NCI-H446 treated with DMSO at 0.1 percent for 48 hours (cell line): ENCODE measurements around the gene NSUN3.
A peak's percentile ranks its signal among the peaks of the same experiment; 100 is the strongest.
"Not testable (repeated sequence)": the region's sequence is repeated elsewhere in the genome, so short reads cannot be mapped to it uniquely, and the experiment has no call there.

Experiments
- DNase-seq: peaks from one replicate; lab custom pipeline; 2025; lab: John Stamatoyannopoulos, UW

The NSUN3 gene

DNA sequence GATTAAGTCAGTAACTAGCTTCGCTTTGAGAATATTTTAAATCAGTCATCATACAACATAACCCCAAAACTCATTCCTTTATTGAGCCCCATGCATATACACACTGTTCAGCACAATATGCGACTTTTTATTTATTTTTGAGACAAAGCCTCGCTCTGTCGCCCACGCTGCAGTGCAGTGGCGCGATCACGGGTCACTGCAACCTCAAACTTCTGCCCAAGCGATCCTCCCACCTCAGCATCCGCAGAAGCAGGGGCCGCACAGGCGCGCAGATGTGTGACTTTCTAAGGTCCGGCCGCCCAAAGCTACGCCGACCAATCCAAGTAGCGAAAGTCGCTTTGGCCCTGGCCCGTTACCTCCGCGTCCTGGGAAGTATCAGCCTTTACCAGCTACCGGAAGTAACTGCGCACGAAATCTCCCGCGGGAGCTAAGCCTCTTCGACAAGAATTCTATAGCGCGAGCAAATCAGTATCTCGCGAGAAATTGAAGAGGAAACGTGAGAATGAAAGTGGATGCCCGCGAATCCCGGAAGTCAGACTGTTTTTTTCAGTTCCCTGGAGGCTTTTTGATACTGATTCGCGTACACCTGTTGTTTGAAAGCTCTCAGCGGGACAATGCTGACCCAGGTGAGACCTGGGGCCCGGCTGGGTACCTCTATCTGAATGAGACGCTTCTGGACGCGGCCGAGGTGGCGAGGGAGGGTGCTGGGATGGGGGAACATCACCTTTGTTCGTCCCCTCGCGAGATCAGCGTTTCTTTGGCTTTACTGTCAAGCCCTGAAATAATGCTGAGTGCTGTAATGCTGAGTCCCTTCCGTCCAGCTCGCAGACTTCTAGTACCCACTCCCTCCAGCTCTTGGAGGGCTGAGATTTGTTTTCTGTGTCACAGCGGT is at the start of gene NSUN3, which contains the start of gene DHFR2:
NSUN3 (plus strand) TSS at position 549 of the 892 bp plus-strand sequence; CDS start at position 615, 66 bp downstream.
DHFR2 (minus strand) TSS at position 404 of the 892 bp plus-strand sequence. CDS start 1,405 bp downstream, outside the sequence.
- peak; percentile 96 for DNase-seq

DNA sequence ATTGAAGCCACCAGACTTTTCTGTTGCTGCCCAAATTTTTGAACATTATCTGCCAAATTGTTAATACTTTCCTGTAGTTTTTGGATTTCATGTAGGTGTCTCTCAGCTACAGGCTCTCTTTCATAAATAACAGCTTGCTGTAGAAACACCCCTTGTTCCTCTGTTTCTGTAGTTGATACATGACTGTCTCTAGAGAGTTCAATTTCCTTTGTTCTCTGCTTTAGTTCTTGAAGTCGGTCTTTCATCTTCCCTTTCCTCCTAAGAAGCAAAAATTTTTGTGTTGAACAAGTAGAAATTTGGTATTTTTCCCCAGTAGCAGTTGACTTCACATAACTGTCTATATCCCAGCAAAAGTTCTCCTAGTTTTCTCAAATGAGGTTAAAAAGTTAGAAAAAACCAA is 47.8 kb upstream of the NSUN3 start:
- no peak for DNase-seq

GRCh38 chr3:94019659-94020058 is 43.2 kb upstream of the NSUN3 start:
- no peak for DNase-seq

- no peak for DNase-seq
These were observed 42.6 kb upstream of the NSUN3 start for GRCh38 chr3:94020293-94020692.

DNA sequence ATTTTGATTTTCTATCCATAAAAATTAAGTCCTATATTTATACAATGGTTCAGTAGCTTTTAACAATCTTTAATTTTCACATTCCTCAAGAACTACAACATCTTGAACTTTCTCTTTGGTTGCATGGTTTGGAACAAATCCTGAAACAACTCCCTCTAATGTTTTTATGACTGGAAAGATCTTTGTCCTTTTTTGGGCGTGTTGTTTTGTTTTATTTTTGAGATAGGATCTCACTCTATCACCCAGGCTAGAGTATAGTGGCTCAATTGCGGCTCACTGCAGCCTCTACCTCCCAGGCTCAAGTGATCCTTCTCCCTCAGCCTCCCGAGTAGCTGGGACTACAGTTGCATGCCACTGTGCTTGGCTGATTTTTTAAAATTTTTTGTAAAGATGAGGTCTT is 38.5 kb upstream of the NSUN3 start:
- no peak for DNase-seq

- no peak for DNase-seq
These were observed 36.2 kb upstream of the NSUN3 start for GRCh38 chr3:94026623-94027022.

DNA sequence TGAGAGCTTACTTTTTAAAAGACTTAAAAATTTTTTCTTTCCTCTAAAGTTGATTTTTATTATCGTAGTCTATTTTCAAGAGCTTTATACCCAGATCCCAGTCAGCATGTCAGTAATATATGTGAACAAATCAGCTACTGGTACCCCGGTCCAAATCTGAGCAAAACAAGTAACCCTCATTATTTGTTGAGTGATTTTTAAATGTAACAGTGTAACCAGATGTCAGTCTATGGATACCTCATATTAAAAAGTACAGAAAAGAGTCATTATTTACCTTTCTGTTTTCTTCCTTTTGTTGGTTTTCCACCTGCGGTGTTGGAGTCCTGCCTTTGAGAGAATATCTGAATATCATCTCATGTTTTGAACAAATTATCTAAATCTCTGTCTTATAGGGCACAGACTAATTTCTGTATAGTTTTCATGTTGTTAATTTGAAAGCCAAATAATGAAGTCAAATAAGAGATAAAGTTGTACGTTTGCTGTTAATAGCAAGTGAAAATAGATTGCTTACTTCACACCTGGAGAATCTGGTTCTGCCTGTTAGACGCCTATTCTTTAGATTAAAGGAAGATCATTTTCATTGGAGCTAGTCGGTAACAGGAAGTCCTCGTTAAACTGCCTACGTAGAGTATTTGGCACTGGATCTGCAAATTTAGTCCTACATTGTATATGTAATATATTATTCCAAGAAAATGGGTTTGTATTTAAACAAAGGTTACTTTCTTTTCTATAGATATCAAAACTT is 34.6 kb upstream of the NSUN3 start, which contains the start of gene STX19:
STX19 (minus strand) TSS at position 505 of the 745 bp plus-strand sequence. CDS start 13,328 bp downstream, outside the sequence.
- no peak for DNase-seq

- DNase-seq: no peak
These were observed 25.9 kb upstream of the NSUN3 start for GRCh38 chr3:94036909-94037507.

DNA sequence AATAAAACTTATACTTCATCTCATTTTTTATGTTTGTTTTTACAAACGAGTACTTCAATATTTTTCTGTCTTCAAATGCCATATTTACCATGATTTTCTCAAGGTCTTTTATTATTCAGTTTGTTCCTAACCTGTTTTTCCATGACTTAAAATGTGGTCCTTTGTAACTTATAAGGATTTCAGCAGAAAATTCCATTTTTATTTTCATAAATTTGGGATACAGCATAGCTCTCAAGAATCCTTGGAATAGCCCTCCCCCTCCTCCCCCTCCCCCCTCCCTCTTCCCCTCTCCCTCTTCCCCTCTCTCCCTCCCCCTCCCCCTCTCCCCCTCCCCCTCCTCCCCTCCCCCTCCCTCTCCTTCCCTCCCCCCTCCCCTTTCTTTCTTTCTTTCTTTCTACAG is 19.6 kb upstream of the NSUN3 start:
- DNase-seq: no peak

DNA sequence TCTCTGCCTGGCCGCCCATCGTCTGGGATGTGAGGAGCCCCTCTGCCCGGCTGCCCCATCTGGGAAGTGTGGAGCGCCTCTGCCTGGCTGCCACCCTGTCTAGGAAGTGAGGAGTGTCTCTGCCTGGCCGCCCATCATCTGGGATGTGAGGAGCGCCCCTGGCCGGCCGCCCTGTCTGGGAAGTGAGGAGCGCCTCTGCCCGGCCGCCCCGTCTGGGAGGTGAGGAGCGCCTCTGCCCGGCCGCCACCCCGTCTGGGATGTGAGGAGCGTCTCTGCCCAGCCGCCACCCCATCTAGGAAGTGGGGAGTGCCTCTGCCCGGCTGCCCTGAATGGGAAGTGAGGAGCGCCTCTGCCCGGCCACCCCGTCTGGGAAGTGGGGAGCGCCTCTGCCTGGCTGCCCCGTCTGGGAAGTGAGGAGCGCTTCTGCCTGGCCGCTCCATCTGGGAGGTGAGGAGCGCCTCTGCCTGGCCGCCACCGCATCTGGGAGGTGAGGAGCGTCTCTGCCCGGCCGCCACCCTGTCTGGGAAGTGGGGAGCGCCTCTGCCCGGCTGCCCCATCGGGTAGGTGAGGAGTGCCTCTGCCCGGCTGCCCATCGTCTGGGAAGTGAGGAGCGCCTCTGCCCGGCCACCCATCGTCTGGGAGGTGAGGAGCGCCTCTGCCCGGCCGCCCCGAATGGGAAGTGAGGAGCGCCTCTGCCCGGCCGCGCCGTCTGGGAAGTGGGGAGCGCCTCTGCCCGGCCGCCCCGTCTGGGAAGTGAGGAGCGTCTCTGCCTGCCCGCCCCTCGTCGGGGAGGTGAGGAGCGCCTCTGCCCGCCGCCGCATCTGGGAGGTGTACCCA is 18.5 kb upstream of the NSUN3 start:
- DNase-seq: not testable (repeated sequence)

- DNase-seq: no peak
These were observed 16.3 kb upstream of the NSUN3 start for GRCh38 chr3:94046533-94046932.

DNA sequence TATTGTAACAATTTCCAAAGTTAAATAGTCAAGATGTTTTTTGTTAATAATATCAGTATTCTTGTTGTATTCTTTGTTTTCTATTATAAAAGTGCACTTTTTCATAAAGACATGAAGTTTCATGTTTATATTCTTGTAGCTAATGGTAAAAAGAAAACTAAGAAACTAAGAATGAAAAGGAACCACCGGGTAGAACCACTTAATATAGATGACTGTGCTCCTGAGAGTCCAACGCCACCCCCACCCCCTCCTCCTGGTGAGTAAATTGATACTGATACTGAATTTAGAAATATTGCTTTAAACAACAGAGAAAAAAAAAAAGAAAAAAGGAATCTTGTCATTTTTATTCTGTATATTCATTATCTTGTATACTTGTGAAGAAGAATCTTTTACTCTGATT is 13.6 kb upstream of the NSUN3 start:
- DNase-seq: no peak

DNA sequence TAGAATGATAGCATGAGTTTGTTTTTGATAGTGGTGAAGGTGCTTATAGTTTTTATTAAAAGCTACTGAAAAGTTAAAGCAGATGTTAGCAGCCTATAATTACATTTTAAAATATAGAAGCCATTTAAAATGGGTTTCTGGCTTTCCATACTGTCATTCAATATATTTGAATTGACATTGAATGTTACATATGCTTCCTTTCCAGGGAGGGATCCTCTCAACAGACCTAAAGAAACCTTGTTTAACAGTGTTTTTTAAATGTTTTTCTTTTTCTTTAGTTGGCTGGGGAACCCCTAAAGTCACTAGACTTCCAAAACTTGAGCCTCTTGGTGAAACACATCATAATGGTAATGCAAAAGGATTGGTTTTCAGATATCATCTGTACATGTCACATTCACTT is 12.3 kb upstream of the NSUN3 start:
- no peak for DNase-seq

DNA sequence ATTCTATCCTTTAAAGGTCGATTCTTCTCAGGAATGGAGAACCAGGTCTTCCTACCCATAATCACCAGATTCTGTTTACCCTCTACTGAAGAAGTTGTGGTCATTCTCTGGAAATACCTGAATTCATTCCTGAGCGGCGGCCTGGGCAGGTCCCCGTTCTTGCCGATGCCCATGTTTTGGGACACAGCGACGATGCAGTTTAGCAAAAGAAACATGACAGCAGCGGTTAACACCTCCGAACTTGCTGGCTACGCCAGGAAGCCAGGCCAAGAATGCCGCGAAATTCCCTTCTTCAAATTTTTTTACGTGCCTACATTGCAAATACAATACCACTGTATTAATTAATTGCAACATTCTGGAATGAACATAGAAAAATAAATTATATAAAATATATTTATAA is 1.6 kb upstream of the NSUN3 start:
- no peak for DNase-seq

- no peak for DNase-seq
These were observed 747 bp downstream of the NSUN3 start for GRCh38 chr3:94063496-94064119.

GRCh38 chr3:94064243-94064860 is 1.5 kb downstream of the NSUN3 start:
- no peak for DNase-seq

DNA sequence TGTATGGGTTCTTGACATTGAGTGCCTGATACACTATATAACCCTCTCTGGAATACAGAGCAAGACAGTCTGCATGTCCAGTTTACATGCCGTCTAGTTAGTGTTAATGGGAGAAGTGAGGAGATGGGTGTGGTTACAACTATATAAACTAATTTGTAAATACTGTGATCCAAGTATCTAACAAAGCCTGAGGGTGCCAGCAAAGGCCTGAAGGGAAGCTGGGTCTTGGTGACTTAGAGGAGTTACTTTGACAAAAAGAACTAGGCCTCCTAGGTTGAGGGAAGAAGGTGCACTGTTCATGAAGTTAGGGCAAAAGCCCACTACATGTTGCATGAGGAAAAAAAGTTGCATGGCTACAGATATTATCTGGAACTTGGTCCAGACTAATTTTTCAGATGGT is 2.3 kb downstream of the NSUN3 start:
- no peak for DNase-seq

DNA sequence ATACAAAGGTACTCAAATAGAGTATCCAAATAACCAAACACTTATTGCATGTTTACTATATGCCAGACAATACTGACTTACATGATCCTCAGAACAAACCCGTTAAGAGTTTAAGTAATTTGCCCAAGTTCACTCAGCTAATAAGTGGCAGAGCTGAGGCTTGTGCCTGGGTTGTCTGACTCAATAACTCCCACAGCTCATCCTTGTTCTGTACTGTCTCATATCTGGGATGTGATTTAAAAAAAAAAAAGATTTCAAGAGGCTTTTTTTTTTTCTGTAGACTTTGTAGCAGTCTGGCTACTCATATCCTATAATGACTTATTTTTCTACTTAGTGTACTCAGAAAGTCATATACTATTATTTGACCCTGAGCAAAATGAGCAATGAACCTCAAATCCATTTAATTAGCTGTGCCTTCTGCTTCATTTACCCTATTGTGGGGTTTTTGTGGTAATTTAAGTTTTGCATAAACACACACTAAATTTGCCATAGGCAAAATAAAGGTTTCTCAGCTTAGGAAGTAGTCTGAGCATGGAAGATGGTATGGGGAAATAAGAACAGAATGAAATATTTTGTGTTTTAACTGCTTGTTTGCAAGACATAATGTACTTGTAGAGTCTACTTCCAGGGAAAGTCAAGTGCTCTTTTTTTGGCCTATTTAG is 3.1 kb downstream of the NSUN3 start:
- no peak for DNase-seq

- DNase-seq: no peak
These were observed 3.9 kb downstream of the NSUN3 start for GRCh38 chr3:94066506-94067500.
